ENCODE measurements around the gene AGBL1.

GRCh38 chr15:86876387-86876944 is 796.8 kb downstream of the AGBL1 start:
- TF ChIP-seq CTCF (IDR thresholded peaks at IDR 0.05; ENCODE audit: borderline replicate concordance, extremely low read depth, low read length, poor library complexity, severe bottlenecking) (no peak), EZH2 (IDR thresholded peaks at IDR 0.05; ENCODE audit: borderline replicate concordance, low read depth, low read length, severe bottlenecking) (no peak)

Data from DND-41 (cell line).